WERI-Rb-1 (cell line): ENCODE measurements around the gene INTS2.

Source experiments
- DNase-seq: peaks from one replicate; pipeline ENCODE4 v3.0.0-alpha.2; 2020
- H3K27ac ChIP-seq: fragments of 250-450 bp; sonication (Bioruptor Pico); 2 replicates; pipeline ENCODE4 v1.5.1; 2020; ENCODE audit warnings: mild to moderate bottlenecking, moderate library complexity
- H3K27me3 ChIP-seq: fragments of 250-450 bp; sonication (Bioruptor Pico); 2 replicates; pipeline ENCODE4 v1.5.1; 2021; ENCODE audit warnings: mild to moderate bottlenecking, low read depth, moderate library complexity; ENCODE audit not compliant: insufficient read depth, severe bottlenecking
- H3K36me3 ChIP-seq: fragments of 250-450 bp; sonication (Bioruptor Pico); 2 replicates; pipeline ENCODE4 v1.5.1; 2020; ENCODE audit warnings: mild to moderate bottlenecking, moderate library complexity
- H3K4me3 ChIP-seq: 2 replicates; pipeline ENCODE4 v1.5.1; 2011; ENCODE audit warnings: low read depth, mild to moderate bottlenecking, control low read depth, low read length
- H3K9me3 ChIP-seq: fragments of 250-450 bp; sonication (Bioruptor Pico); 2 replicates; pipeline ENCODE4 v1.5.1; 2021; ENCODE audit warnings: mild to moderate bottlenecking, moderate library complexity; ENCODE audit not compliant: severe bottlenecking
- TF ChIP-seq, protein P1 (sequence below): IDR thresholded peaks from 2 replicates; pipeline ENCODE4 v1.5.1; 2011; ENCODE audit warnings: low read depth, mild to moderate bottlenecking, control low read depth, inconsistent platforms, low read length

The INTS2 gene, protein sequence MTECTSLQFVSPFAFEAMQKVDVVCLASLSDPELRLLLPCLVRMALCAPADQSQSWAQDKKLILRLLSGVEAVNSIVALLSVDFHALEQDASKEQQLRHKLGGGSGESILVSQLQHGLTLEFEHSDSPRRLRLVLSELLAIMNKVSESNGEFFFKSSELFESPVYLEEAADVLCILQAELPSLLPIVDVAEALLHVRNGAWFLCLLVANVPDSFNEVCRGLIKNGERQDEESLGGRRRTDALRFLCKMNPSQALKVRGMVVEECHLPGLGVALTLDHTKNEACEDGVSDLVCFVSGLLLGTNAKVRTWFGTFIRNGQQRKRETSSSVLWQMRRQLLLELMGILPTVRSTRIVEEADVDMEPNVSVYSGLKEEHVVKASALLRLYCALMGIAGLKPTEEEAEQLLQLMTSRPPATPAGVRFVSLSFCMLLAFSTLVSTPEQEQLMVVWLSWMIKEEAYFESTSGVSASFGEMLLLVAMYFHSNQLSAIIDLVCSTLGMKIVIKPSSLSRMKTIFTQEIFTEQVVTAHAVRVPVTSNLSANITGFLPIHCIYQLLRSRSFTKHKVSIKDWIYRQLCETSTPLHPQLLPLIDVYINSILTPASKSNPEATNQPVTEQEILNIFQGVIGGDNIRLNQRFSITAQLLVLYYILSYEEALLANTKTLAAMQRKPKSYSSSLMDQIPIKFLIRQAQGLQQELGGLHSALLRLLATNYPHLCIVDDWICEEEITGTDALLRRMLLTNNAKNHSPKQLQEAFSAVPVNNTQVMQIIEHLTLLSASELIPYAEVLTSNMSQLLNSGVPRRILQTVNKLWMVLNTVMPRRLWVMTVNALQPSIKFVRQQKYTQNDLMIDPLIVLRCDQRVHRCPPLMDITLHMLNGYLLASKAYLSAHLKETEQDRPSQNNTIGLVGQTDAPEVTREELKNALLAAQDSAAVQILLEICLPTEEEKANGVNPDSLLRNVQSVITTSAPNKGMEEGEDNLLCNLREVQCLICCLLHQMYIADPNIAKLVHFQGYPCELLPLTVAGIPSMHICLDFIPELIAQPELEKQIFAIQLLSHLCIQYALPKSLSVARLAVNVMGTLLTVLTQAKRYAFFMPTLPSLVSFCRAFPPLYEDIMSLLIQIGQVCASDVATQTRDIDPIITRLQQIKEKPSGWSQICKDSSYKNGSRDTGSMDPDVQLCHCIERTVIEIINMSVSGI

GRCh38 chr17:61927208-61928100 is at the start of gene INTS2:
INTS2 (minus strand) TSS chr17:61927982; CDS start chr17:61926644, 1,338 bp downstream.
- H3K4me3 ChIP-seq, result peak within 1 kb of the TSS; percentile 91
- peaks cover 35% of the 10 kb centered on the region for H3K36me3 ChIP-seq
- no peaks in the 10 kb centered on the region for H3K9me3 ChIP-seq
- H3K27me3 ChIP-seq, result no peaks in the 10 kb centered on the region
- TF ChIP-seq, protein P1, sequence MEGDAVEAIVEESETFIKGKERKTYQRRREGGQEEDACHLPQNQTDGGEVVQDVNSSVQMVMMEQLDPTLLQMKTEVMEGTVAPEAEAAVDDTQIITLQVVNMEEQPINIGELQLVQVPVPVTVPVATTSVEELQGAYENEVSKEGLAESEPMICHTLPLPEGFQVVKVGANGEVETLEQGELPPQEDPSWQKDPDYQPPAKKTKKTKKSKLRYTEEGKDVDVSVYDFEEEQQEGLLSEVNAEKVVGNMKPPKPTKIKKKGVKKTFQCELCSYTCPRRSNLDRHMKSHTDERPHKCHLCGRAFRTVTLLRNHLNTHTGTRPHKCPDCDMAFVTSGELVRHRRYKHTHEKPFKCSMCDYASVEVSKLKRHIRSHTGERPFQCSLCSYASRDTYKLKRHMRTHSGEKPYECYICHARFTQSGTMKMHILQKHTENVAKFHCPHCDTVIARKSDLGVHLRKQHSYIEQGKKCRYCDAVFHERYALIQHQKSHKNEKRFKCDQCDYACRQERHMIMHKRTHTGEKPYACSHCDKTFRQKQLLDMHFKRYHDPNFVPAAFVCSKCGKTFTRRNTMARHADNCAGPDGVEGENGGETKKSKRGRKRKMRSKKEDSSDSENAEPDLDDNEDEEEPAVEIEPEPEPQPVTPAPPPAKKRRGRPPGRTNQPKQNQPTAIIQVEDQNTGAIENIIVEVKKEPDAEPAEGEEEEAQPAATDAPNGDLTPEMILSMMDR, result no peak
- H3K27ac ChIP-seq, result peak within 1 kb of the TSS; percentile 84
- DNase-seq, result peak; percentile 98

GRCh38 chr17:61974115-61974514 is 46.3 kb upstream of the INTS2 start:
- TF ChIP-seq, protein P1, result no peak
- no peak for DNase-seq
- Histone ChIP-seq H3K9me3 (no peaks in the 10 kb centered on the region), H3K27me3 (no peaks in the 10 kb centered on the region), H3K4me3 (no peak overlapping the region), H3K27ac (no peak overlapping the region), H3K36me3 (peaks cover 92% of the 10 kb centered on the region)

- TF ChIP-seq, protein P1, result no peak
- Histone ChIP-seq H3K9me3 (no peaks in the 10 kb centered on the region), H3K27ac (no peak overlapping the region), H3K36me3 (peaks cover 92% of the 10 kb centered on the region), H3K4me3 (no peak overlapping the region), H3K27me3 (no peaks in the 10 kb centered on the region)
- DNase-seq, result no peak
Measured at GRCh38 chr17:61972311-61972710, 44.5 kb upstream of the INTS2 start.

DNA sequence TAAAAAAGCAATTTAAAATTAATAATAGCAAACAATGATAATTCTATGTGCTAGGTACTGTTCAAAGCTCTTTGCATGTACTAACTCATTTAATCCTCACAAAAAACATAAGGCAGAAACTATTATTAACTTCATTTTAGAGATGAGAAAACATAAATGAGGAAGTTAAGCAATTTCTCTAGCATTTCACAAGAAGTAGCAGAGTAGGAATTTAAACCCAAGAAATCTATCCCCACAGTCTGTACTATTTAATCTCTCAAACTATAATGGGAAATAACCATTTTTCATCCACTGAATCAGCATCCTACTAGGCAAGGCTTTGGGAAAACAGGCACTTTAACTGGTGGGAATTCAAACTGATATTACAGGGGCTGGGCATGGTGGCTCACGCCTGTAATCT is 42.2 kb upstream of the INTS2 start:
- Histone ChIP-seq H3K4me3 (no peak overlapping the region), H3K36me3 (peaks cover 88% of the 10 kb centered on the region), H3K9me3 (no peaks in the 10 kb centered on the region), H3K27me3 (no peaks in the 10 kb centered on the region), H3K27ac (no peak overlapping the region)
- no peak for DNase-seq
- TF ChIP-seq, protein P1, result no peak

DNA sequence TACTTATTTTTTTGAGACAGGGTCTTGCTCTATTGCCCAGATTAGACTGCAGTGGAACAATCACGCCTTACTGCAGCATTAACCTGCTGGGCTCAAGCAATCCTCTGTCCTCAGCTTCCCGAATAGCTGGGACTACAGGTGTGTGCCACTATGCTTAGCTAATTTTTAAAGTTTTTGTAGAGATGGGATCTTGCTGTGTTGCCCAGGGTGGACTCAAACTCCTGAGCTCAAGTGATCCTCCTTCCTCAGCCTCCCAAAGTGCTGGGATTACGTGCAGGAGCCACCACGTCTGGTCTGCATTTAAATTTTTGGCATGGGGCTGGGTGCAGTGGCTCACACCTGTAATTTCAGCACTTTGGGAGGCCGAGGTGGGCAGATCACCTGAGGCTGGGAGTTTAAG is 41.0 kb upstream of the INTS2 start:
- TF ChIP-seq, protein P1, result no peak
- Histone ChIP-seq H3K9me3 (no peaks in the 10 kb centered on the region), H3K27me3 (no peaks in the 10 kb centered on the region), H3K4me3 (no peak overlapping the region), H3K36me3 (peaks cover 91% of the 10 kb centered on the region), H3K27ac (no peak overlapping the region)
- no peak for DNase-seq
